Stimulated activated naive CD4-positive, alpha-beta T cell treated with Interleukin-2 at 50 U/mL for 16 hours (primary cell): ENCODE results near the gene MAP7.
"Not testable (repeated sequence)": the region's sequence is repeated elsewhere in the genome, so short reads cannot be mapped to it uniquely, and the experiment has no call there.

Experiments
- DNase-seq: peaks from one replicate; lab custom pipeline; 2025; lab: John Stamatoyannopoulos, UW

MAP7 gene

DNA sequence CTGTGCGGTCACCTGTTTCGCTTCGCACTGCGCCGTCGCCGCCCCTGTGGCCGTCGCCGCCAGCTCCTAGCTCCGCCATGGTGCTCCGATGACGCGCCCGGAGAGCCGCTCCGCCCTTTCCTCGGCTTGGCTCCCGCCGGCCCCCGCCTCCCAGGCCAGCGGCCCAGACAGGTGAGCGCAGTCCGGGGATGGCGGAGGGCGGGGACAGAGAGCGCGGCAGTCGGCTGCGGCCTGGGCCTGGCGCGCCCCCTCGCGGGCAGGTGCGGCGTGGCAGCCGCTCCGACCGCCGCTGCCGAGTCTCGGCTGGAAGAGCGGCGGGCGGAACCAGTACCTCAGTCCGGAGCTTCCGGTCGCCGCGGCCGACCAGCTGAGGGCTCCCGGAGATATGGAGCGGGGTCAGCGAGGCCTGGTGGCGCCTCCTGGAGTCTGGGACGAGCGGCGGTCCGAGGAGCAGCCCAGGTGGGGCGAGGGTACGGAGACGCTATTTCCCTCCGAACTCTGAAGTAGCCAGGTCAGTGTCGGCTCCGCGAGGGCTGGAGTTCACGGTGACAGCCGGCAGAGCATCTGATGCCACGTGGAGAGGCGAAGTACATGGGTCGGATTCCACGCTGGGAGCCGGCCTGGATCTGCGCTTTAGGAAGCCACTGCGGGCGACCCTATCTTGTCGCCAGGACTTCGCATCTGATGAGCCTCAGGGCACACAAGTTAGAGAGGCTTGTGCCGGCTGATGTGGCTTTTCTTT lies at the start of gene MAP7:
Gene MAP7, minus strand, starts transcription at position 93 of the 742 bp plus-strand sequence. Its CDS starts 14 bp downstream, at position 79.
- DNase-seq = peak; percentile 48

GRCh38 chr6:136599329-136600011 lies 49.2 kb upstream of the MAP7 start:
- no peak for DNase-seq

- DNase-seq = no peak
Measured at GRCh38 chr6:136598048-136598447, 47.8 kb upstream of the MAP7 start.

GRCh38 chr6:136594671-136595070 lies 44.4 kb upstream of the MAP7 start:
- DNase-seq = no peak

DNA sequence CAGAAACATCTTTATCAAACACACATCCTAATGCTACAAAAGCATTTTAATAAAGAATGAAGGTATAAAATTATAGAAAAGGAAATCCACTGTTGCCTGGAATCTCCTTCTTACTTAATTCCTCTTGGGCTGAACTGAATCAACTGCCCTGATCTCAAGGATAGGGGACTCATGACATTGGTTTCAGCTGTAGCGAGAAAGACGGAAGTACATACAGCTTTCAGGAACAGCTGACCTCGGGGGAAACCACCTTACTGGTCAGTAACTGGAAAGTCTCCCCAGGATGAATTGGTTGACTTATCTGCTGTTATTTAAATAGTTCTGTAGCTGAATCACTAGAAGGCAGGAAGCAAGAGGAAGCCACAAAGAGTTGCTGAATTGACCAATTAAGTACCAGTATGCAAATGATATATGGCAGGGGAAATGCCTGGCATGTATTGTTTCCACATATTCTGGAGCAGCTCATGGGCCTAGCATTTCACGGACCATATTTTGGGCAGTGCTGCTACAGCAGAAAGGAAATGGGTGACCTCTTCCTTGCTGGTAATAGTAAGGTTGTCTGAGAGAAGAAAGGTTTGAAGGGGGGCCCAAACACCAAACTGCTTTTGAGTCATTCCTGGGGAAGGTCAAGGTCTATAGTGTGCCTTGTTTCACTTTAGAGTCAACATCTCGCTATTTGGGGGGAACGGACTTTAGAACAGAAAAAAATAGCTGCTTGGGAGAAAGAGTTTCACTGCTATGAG lies 43.7 kb upstream of the MAP7 start:
- peak; percentile 29 for DNase-seq

DNA sequence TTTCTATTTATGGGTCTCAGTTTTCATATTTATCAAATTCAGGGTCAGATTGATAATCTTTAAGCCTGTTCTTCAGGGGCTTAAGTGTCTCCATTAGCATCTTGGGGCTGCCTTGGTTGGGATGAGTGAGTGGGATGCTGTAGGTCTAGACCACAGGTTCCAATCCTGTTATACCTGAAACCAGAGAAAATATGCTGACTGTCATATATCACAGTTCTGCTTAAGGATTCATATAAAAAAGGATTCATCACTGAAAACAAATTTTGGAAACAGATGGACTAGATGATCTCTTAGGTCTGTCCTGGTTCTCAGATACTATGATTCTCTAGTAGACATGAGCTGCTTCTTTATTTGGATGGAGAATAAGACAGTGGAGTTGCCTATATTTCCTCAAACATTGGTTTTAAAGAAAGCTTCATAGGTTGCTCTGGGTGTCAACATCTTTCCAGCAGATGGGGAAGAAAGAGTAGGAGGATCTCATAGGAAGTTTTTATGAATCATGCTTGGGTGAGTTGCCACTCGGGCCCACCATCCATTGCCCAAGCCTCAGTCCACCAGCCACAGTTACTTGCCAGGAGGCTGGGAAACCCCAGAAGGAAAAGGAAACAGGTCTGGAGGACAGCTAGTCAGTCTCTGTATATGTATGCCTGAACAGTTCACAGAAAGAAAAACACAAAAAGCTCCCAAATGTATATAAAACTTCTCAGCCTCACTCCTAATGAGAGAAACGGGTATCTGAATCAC lies 42.9 kb upstream of the MAP7 start:
- DNase-seq = no peak

DNA sequence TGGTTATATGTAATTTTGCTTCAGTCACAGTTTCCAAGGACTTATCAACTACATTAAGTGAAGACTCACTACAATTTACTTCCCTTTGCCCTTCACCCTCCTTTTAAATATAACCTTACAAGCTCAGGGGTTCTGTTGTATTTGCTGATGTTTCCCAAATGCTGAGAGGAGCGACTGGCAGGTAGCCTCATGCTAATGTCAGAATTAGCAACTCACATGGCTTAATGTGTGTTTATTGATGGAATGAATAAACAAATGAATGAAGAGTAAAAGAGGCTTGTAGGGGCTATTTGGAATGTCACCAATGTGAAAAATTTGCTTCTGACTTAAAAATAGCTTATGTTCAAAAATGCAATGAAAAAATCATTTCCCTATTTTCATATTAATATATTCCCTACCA lies 41.4 kb upstream of the MAP7 start:
- no peak for DNase-seq

DNA sequence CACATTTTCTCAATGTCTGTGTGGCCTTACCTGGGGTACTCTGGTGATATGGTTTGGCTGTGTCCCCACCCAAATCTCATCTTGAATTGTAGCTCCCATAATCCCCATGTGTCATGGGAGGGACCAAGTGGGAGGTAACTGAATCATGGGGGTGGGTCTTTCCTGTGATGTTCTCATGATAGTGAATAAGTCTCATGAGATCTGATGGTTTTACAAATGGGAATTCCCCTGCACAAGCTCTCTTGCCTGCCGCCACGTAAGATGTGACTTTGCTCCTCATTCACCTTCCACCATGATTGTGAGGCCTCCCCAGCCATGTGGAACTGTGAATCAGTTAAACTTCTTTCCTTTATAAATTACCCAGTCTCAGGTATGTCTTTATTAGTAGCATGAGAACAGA lies 40.6 kb upstream of the MAP7 start:
- DNase-seq = not testable (repeated sequence)

DNA sequence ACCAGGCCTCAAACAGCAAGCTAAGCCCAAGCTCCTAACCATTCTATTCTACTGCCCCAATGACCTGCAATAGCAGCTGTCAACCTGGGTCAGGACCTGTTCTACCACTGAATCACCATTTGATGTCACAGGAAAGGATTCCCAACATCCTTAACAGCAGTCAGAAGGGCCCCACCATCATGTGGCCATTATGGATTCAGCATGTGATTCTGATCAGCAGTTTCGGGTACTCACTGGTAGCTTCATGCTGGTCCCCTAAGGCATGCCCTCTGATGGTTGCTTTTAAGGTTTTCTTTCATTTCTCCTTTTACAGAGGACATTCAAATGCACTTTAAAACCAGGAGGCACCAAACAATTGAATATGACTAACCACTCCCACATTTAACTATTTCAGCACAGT lies 37.3 kb upstream of the MAP7 start:
- no peak for DNase-seq

DNA sequence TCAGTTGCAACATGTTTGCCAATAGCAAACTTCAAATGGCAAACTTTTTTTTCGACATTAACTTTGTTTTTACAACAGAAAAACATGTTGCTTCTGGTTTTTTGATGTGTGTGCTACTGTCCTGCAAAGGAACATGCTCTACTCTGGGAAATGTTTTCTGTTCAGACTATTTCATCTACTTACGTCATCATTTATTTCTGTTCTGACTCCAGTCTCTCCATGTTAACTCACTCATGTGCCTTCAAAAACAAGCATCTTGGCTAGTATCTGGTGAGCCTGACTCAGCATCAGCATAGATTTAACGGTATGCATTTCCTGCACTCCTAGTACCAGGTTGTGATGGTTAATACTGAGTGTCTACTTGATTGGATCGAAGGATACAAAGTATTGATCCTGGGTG lies 36.1 kb upstream of the MAP7 start:
- DNase-seq = no peak

DNA sequence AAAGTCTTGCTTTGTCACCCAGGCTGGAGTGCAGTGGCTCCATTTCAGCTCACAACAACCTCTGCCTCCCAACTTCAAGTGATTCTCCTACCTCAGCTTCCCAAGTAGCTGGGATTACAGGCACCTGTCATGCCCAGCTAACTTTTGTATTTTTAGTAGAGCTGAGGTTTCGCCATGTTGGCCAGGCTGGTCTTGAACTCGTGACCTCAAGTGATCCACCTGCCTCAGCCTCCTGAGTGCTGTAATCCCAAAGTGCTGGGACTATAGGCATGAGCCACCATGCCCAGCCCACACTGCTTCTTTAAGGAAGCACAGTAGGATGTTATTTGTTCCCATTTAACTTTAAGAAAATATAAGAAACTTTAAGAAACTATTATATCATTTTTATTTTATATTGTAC lies 35.3 kb upstream of the MAP7 start:
- not testable (repeated sequence) for DNase-seq

- DNase-seq = not testable (repeated sequence)
Measured at GRCh38 chr6:136584290-136584689, 34.1 kb upstream of the MAP7 start.

DNA sequence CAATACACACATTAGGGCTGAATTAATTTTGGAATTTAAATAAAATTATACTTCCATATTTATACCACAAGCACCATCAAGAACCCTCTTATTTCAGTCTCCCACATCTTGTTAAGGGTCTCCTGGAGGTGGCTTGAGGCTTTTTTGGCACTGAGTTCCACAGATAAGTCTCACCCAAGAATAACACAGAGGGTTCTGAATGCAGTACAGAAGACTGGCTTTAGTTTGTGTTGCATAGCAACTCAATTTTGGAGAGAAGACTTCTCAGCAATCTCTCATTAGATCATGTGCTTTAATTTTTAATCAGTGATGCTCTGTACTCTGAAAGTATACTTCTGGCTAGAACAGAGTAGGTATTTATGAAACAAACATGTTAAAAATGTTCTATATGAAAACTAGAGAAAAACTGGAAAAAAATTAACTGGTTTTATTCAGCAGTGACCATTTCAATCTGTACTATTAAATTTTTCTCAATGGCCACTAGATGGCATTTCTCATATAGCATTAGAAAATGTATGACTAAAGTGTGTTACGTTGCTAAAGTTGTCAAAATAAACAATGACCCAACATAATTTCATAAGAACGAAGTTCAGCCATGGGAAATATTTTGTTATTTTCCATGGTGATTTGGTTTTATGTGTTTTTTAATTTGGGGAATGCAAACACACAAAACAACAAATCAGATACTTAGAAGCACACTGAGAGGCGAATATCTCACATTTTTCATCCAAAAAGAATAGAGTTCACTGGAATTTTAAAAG lies 32.7 kb upstream of the MAP7 start:
- DNase-seq = no peak

DNA sequence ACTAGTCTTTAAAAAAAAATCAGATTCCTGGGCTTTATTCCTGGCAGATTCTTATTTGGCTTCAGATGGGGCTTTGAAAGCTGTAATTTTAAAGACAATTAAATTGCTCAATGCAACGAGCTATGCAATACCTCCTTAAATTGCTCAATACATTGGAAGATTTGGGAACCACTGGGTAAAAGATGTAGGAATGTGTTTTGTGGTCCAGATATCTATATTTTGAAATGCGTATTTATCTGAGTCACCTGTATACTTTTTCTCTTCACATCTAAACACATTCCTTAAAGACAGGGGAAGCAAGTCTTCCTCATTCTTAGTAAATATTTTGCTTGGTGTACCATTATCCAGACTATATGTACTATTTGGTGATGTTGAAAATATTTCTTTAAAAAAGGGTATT lies 29.6 kb upstream of the MAP7 start:
- DNase-seq = no peak

- DNase-seq = no peak
Measured at GRCh38 chr6:136576821-136577220, 26.6 kb upstream of the MAP7 start.

DNA sequence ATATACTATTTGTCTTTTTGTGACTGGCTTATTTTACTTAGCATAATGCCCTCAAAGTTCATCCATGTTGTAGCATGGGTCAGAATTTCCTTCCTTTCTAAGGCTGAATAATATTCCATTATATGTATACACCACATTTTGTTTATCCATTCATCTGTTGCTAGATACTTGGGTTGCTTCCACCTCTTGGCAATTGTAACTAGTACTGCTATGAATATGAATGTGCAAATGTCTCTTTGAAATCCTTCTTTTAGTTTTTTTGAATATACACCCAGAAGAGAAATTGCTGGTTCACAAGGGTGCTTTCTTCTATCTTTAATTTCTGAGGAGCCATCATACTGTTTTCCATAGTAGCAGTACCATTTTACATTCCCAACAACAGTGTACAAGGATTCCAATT lies 21.3 kb upstream of the MAP7 start:
- DNase-seq = no peak

GRCh38 chr6:136571065-136571464 lies 20.8 kb upstream of the MAP7 start:
- no peak for DNase-seq

- DNase-seq = no peak
Measured at GRCh38 chr6:136568129-136568528, 17.9 kb upstream of the MAP7 start.

- no peak for DNase-seq
Measured at GRCh38 chr6:136567688-136568087, 17.5 kb upstream of the MAP7 start.

DNA sequence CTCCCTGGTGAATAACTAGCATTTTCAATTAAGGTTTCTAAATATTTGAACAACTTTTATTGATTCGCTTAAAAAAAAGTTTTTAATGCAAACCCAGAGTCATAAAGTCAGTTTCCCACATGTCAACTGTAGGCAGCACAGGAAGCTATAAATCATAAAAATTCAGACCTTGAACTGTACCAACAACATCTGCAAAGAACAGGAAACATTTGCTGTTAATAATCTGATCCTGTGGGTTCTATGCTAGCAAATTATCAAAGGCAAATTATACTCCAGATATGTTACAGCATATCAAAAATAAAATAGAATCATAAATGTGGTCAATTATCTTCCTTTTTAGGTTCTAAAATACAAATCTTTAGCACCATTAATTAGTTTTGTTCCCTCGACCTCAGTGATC lies 16.6 kb upstream of the MAP7 start:
- DNase-seq = no peak

- no peak for DNase-seq
Measured at GRCh38 chr6:136566007-136566487, 15.8 kb upstream of the MAP7 start.
